GM18870 (cell line): Measurements from ENCODE around the gene NTN3.
"Not testable (repeated sequence)": the region's sequence is repeated elsewhere in the genome, so short reads cannot be mapped to it uniquely, and the experiment has no call there.

Experiments
- ATAC-seq: cut with Tn5 transposase; IDR thresholded peaks from one replicate; pipeline ENCODE4 v1.9.1; 2021; ENCODE audit warnings: moderate library complexity; ENCODE audit not compliant: unreplicated experiment

The NTN3 gene

GRCh38 chr16:2439598-2439997 lies 31.5 kb upstream of the NTN3 start:
- no peak for ATAC-seq

- not testable (repeated sequence) for ATAC-seq
These were observed 29.8 kb upstream of the NTN3 start for GRCh38 chr16:2441143-2441804.

DNA sequence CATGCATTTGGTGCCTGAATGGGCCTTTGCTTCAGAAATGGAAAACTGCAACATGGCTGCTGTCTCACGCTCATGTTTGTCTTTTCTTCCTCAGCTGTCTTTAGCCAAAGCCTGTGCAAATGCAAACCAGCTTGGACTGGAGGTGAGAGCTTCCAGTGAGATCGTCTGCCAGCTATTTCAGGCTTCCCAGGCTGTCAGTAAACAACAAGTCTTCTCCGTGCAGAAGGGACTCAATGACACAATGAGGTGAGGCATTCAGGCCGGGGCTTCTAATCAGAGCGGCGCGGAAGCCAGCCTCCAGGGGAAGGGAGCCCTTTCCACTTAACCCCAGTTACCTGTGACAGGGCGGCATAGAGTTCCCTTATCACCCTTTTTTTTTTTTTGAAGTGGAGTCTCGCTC lies 27.5 kb upstream of the NTN3 start:
- ATAC-seq: no peak

- ATAC-seq: no peak
These were observed 23.0 kb upstream of the NTN3 start for GRCh38 chr16:2447920-2448583.

- ATAC-seq: no peak
These were observed 22.0 kb upstream of the NTN3 start for GRCh38 chr16:2449118-2449517.

GRCh38 chr16:2450535-2450934 lies 20.6 kb upstream of the NTN3 start:
- ATAC-seq: no peak

DNA sequence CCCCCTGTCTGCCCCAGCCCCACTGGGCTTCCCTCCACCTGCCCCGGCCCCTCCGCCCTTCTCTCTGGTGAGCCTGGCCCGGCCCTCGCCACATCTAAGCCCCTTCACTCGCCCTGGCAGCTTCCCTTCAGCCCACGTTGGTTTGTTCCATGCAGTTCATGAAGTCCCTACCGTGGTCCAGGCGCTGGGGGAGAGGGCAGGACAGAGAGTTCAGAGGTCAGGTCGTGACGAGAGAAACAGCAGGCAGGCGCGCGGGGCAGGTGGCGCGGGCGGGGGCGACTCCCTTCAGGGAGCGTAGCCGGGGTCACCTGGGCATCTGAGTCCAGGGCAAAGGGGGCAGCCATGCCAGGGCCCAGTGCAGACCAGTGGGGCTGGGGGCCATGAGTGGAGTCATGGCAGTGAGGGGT lies 20.1 kb upstream of the NTN3 start:
- no peak for ATAC-seq

- no peak for ATAC-seq
These were observed 19.2 kb upstream of the NTN3 start for GRCh38 chr16:2451851-2452320.

GRCh38 chr16:2452650-2453049 lies 18.4 kb upstream of the NTN3 start:
- no peak for ATAC-seq

DNA sequence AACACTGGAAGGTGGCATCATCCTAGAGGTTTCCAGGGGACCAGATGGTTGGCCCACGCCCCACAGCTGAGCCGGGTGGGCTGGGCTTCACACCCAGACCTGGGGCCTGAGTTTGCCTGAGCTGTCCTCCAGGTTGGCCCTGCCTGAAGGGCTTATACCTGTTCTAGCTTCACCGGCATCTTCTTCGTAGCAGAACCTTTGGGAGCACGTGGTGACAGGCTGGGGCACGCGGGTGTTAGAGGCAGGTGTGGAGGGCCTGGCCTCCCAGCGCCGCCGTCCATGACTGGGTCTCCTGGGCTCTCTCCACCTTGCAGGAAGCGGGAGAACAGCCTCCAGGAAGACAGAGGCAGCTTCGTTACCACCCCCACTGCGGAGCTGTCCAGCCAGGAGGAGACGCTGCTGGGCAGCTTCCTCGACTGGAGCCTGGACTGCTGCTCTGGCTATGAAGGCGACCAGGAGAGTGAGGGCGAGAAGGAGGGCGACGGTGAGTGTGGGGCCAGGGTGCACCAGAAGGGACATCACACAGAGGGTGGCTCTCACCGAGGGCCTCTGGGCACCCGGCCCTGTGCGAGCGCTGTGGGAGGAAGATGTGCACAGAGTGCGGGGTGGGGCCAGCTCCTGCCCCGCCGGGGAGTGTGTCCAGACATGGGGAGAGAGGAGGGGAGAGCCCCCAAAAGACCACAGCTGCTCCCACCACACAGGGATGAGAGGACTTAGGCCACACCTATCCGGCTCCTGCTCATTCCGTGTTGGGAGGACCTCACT lies 15.8 kb upstream of the NTN3 start:
- ATAC-seq: no peak

DNA sequence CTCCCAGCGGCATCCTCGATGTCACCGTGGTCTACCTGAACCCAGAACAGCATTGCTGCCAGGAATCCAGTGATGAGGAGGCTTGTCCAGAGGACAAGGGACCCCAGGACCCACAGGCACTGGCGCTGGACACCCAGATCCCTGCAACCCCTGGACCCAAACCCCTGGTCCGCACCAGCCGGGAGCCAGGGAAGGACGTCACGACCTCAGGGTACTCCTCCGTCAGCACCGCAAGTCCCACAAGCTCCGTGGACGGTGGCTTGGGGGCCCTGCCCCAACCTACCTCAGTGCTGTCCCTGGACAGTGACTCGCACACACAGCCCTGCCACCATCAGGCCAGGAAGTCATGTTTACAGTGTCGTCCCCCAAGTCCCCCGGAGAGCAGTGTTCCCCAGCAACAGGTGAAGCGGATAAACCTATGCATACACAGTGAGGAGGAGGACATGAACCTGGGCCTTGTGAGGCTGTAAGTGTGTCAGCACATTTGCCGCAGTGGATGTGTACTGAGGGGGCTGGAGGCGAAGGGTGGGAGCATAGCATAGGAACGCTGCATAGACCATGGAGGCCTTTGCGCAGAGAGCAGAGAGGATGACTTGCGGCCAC lies 14.4 kb upstream of the NTN3 start:
- no peak for ATAC-seq

- no peak for ATAC-seq
These were observed 13.8 kb upstream of the NTN3 start for GRCh38 chr16:2457267-2457666.

- ATAC-seq: no peak
These were observed 13.2 kb upstream of the NTN3 start for GRCh38 chr16:2457946-2458345.

GRCh38 chr16:2458887-2459646 lies 12.0 kb upstream of the NTN3 start:
- ATAC-seq: no peak

DNA sequence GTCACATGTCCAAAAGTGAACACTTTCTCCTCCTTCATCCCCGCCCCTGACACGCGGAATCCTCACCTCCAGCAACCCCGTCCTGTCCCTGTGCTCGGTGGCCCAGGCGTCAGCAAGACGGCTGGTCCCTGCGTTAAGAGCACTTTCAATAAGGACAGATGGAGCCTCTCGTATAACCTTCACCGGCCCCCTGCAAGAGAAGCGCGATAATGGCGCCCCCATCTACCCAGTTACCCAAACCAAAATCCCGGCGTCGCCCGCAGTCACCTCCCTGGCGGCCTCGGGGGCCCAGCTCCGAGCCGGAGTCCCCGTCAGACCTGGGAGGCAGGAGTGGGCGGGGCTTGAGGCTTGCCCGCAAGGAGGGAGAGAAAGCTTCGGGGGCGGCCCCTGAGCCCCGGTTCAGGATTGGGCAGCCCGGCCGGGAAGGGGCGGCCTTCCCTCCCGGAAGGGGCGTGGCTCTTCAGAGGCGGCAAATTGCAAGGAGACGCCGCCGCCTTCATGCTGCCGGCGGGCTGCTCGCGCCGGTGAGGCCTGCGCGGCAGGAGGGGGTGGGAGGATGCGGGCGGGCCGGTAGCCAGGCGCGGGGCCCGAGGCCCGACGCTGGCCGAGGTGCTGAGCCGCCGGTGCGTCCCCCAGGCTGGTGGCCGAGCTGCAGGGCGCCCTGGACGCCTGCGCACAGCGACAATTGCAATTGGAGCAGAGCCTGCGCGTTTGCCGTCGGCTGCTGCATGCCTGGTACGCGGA lies 11.3 kb upstream of the NTN3 start, which contains the start of gene TEDC2:
Gene TEDC2 (plus strand): TSS at position 463 of the 744 bp plus-strand sequence. CDS start 36 bp downstream, at position 499.
- ATAC-seq: peak; percentile 70

GRCh38 chr16:2460391-2460713 lies 10.7 kb upstream of the NTN3 start:
- no peak for ATAC-seq

DNA sequence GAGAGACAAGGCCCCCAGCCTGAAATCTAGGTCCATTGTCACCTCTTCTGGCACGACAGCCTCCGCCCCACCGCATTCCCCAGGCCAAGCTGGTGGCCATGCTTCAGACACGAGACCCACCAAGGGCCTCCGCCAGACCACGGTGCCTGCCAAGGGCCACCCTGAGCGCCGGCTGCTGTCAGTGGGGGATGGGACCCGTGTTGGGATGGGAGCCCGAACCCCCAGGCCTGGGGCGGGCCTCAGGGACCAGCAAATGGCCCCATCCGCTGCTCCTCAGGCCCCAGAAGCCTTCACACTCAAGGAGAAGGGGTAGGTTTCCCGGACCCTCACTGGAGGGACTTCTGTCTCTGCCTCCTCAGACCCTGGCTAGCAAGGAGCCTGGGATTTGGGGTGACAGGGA lies 10.2 kb upstream of the NTN3 start:
- no peak for ATAC-seq

- ATAC-seq: no peak
These were observed 8.8 kb upstream of the NTN3 start for GRCh38 chr16:2462031-2462866.

DNA sequence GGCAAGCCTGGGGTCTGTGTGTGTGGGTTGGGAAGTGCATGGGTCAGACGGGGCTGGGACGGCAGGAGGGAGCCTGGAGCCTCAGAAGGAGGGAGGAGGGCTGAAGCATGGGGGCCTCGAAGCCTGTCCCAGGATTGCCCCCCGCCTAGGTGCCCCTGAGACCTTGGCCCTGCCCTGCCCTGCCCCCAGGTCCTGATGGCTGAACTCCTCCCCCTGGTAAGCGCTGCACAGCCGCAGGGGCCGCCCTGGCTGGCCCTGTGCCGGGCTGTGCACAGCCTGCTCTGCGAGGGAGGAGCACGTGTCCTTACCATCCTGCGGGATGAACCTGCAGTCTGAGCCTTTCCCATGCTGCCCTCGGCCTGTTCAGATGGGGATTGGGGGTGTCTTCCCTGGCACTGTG lies 6.8 kb upstream of the NTN3 start:
- ATAC-seq: no peak
